ENCODE results near the gene PKIB.
A peak's percentile ranks its signal among the peaks of the same experiment; 100 is the strongest.

Gene PKIB, protein sequence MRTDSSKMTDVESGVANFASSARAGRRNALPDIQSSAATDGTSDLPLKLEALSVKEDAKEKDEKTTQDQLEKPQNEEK

GRCh38 chr6:122609881-122610689 lies at the start of gene PKIB:
Gene PKIB (plus strand): TSS chr6:122610405. CDS start chr6:122717795, 107,390 bp downstream.
- peak within 1 kb of the TSS; percentile 74; the same call in 1 of the 2 replicates for H2AFZ ChIP-seq (ENCODE audit: low read depth, low read length)
- H3K27me3 ChIP-seq (ENCODE audit: low read depth, low read length), result peaks cover 4% of the 10 kb centered on the region; the same call in 1 of the 2 replicates
- no peaks in the 10 kb centered on the region for H3K79me2 ChIP-seq (ENCODE audit: low read length)
- H4K20me1 ChIP-seq (ENCODE audit: insufficient read depth, low read length), result no peaks in the 10 kb centered on the region
- no peaks in the 10 kb centered on the region for H3K9me3 ChIP-seq (ENCODE audit: insufficient read depth, low read length)
- peaks cover 4% of the 10 kb centered on the region for H3K4me1 ChIP-seq (ENCODE audit: low read length)
- no peaks in the 10 kb centered on the region for H3K36me3 ChIP-seq (replicated peaks; ENCODE audit: low read depth, low read length)
- H3K4me3 ChIP-seq (ENCODE audit: low read length), result peak within 1 kb of the TSS; percentile 82
- peak within 1 kb of the TSS; percentile 98 for H3K4me2 ChIP-seq (ENCODE audit: low read length)
- H3K9ac ChIP-seq (ENCODE audit: low read length), result peak within 1 kb of the TSS; percentile 3; the same call in 1 of the 2 replicates
- H3K27ac ChIP-seq (ENCODE audit: low read length), result no peak within 1 kb of the TSS
- TF ChIP-seq, protein P1, sequence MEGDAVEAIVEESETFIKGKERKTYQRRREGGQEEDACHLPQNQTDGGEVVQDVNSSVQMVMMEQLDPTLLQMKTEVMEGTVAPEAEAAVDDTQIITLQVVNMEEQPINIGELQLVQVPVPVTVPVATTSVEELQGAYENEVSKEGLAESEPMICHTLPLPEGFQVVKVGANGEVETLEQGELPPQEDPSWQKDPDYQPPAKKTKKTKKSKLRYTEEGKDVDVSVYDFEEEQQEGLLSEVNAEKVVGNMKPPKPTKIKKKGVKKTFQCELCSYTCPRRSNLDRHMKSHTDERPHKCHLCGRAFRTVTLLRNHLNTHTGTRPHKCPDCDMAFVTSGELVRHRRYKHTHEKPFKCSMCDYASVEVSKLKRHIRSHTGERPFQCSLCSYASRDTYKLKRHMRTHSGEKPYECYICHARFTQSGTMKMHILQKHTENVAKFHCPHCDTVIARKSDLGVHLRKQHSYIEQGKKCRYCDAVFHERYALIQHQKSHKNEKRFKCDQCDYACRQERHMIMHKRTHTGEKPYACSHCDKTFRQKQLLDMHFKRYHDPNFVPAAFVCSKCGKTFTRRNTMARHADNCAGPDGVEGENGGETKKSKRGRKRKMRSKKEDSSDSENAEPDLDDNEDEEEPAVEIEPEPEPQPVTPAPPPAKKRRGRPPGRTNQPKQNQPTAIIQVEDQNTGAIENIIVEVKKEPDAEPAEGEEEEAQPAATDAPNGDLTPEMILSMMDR (IDR thresholded peaks at IDR 0.05; ENCODE audit: low read depth, low read length), result peak; percentile 23
- no peak for TF ChIP-seq EZH2phosphoT487 (IDR thresholded peaks at IDR 0.05; ENCODE audit: low read depth)

DNA sequence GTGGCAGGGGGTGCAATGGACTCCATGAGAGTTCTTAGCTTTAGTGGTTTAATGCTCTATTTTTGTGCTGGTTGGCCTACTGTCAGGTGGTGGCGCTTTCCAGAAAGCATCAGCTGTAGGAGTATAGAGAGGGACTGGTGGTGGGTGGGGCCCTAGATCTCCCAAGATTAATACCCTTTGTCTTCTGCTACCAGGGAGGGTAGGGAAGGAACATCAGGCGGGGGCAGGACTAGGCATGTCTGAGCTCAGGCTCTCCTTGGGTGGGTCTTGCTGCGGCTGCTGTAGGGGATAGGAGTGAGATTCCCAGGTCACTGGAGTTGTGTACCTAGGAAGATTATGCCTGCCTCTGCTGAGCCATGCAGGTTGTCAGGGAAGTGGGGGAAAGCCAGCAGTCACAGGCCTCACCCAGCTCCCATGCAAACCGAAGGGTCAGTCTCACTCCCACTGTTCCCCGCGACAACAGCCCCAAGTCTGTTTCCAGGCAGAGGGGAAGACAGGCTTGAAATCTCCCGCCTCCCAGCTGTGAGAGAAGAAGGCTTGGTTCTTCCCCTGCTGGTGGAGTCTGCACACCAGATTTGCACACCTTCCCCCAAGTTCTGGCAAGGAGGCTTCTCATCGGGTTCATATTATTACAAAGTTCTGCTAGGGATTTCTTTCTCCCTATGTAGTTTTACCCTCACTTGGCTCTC lies 46.7 kb upstream of the PKIB start:
- Histone ChIP-seq H3K9me3 (ENCODE audit: insufficient read depth, low read length) (no peaks in the 10 kb centered on the region), H3K27ac (ENCODE audit: low read length) (no peak overlapping the region), H3K4me3 (ENCODE audit: low read length) (no peak overlapping the region), H3K27me3 (ENCODE audit: low read depth, low read length) (no peaks in the 10 kb centered on the region), H3K36me3 (replicated peaks; ENCODE audit: low read depth, low read length) (no peaks in the 10 kb centered on the region), H4K20me1 (ENCODE audit: insufficient read depth, low read length) (no peaks in the 10 kb centered on the region), H3K9ac (ENCODE audit: low read length) (no peak overlapping the region), H2AFZ (ENCODE audit: low read depth, low read length) (no peak overlapping the region), H3K4me2 (ENCODE audit: low read length) (no peak overlapping the region), H3K79me2 (ENCODE audit: low read length) (no peaks in the 10 kb centered on the region), H3K4me1 (ENCODE audit: low read length) (no peaks in the 10 kb centered on the region)
- TF ChIP-seq, protein P1 (IDR thresholded peaks at IDR 0.05; ENCODE audit: low read depth, low read length), result no peak
- TF ChIP-seq EZH2phosphoT487 (IDR thresholded peaks at IDR 0.05; ENCODE audit: low read depth), result no peak

GRCh38 chr6:122564230-122564629 lies 46.0 kb upstream of the PKIB start:
- Histone ChIP-seq H3K27ac (ENCODE audit: low read length) (no peak overlapping the region), H4K20me1 (ENCODE audit: insufficient read depth, low read length) (no peaks in the 10 kb centered on the region), H3K9me3 (ENCODE audit: insufficient read depth, low read length) (no peaks in the 10 kb centered on the region), H3K79me2 (ENCODE audit: low read length) (no peaks in the 10 kb centered on the region), H3K4me3 (ENCODE audit: low read length) (no peak overlapping the region), H3K9ac (ENCODE audit: low read length) (no peak overlapping the region), H3K4me1 (ENCODE audit: low read length) (no peaks in the 10 kb centered on the region), H3K27me3 (ENCODE audit: low read depth, low read length) (no peaks in the 10 kb centered on the region), H3K4me2 (ENCODE audit: low read length) (no peak overlapping the region), H2AFZ (ENCODE audit: low read depth, low read length) (no peak overlapping the region), H3K36me3 (replicated peaks; ENCODE audit: low read depth, low read length) (no peaks in the 10 kb centered on the region)
- no peak for TF ChIP-seq EZH2phosphoT487 (IDR thresholded peaks at IDR 0.05; ENCODE audit: low read depth)
- TF ChIP-seq, protein P1 (IDR thresholded peaks at IDR 0.05; ENCODE audit: low read depth, low read length), result no peak

DNA sequence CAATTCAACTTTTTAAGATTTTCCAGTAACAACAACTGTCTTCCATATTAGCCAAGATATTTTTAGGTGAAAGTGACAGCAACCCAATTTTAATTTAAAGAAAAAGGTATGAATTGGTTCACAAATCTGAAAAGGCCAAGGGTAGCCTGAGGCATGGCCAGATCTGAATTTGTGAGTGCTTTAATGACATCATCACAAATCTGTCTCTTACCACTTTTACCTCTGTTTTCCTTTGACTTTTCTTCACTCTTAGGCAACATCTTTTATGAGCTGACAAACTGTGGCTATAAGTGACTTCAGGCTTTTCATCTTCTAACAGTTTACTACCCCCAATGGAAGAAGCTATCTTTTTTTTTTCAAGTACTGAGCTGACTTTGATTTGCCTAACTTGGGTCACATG lies 44.5 kb upstream of the PKIB start:
- no peaks in the 10 kb centered on the region for H3K36me3 ChIP-seq (replicated peaks; ENCODE audit: low read depth, low read length)

More for the DNA sequence above, 44.5 kb upstream of the PKIB start:
- Histone ChIP-seq H3K27ac (ENCODE audit: low read length) (no peak overlapping the region), H3K9ac (ENCODE audit: low read length) (no peak overlapping the region), H3K9me3 (ENCODE audit: insufficient read depth, low read length) (no peaks in the 10 kb centered on the region), H3K4me1 (ENCODE audit: low read length) (no peaks in the 10 kb centered on the region), H3K27me3 (ENCODE audit: low read depth, low read length) (no peaks in the 10 kb centered on the region), H3K79me2 (ENCODE audit: low read length) (no peaks in the 10 kb centered on the region), H3K4me2 (ENCODE audit: low read length) (no peak overlapping the region), H3K4me3 (ENCODE audit: low read length) (no peak overlapping the region), H4K20me1 (ENCODE audit: insufficient read depth, low read length) (no peaks in the 10 kb centered on the region), H2AFZ (ENCODE audit: low read depth, low read length) (no peak overlapping the region)
- no peak for TF ChIP-seq EZH2phosphoT487 (IDR thresholded peaks at IDR 0.05; ENCODE audit: low read depth)
- TF ChIP-seq, protein P1 (IDR thresholded peaks at IDR 0.05; ENCODE audit: low read depth, low read length), result no peak
